Suprapubic skin (tissue), 4 donors: ENCODE results near the gene TPRG1L.

Experiments
- EP300 ChIP-seq: sonication (generic); formaldehyde crosslinking; IDR thresholded peaks from one replicate; pipeline ENCODE4 v1.6.1; 2017; ENCODE audit warnings: antibody characterized with exemption
- POLR2A ChIP-seq, 2 donors: fragments of 450-650 bp; IDR thresholded peaks; one replicate each; pipeline ENCODE4 v1.6.1; 2017; ENCODE audit warnings: antibody characterized with exemption in 2 of 2, mild to moderate bottlenecking in 2 of 2, moderate library complexity in 2 of 2
- POLR2AphosphoS5 ChIP-seq, 3 donors: sonication (generic); formaldehyde crosslinking; IDR thresholded peaks; one replicate each; pipeline ENCODE4 v1.6.1; 2017; ENCODE audit warnings: antibody characterized with exemption in 3 of 3
- TF ChIP-seq, protein P1 (sequence below), 2 donors: fragments of 200-600 bp in 1 of 2; fragments of 450-650 bp in 1 of 2; sonication (generic) in 1 of 2; IDR thresholded peaks; one replicate each; pipeline ENCODE4 v1.5.1; 2016 to 2019; ENCODE audit warnings: antibody characterized with exemption in 2 of 2, mild to moderate bottlenecking in 1 of 2, moderate library complexity in 1 of 2

DNA sequence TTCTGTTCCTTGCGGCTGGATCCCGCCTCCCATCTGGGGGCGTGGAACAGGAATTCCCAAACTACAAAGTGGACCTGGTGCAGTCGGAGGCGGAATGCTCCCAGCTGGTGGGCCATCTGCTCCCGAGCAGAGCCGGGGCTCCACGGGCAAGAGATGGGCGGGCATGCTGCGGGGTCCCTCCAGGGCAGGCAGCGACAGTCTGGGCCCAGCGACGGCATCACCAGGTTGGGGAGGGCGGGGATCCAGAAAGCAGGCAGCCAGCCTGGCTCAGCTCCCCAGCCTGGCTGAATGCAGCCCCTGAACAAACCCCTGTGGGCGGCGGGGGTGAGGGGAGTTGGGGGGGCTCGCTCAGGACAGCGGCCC lies 17.1 kb upstream of the TPRG1L start:
- TF ChIP-seq, protein P1, sequence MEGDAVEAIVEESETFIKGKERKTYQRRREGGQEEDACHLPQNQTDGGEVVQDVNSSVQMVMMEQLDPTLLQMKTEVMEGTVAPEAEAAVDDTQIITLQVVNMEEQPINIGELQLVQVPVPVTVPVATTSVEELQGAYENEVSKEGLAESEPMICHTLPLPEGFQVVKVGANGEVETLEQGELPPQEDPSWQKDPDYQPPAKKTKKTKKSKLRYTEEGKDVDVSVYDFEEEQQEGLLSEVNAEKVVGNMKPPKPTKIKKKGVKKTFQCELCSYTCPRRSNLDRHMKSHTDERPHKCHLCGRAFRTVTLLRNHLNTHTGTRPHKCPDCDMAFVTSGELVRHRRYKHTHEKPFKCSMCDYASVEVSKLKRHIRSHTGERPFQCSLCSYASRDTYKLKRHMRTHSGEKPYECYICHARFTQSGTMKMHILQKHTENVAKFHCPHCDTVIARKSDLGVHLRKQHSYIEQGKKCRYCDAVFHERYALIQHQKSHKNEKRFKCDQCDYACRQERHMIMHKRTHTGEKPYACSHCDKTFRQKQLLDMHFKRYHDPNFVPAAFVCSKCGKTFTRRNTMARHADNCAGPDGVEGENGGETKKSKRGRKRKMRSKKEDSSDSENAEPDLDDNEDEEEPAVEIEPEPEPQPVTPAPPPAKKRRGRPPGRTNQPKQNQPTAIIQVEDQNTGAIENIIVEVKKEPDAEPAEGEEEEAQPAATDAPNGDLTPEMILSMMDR (IDR thresholded peaks at IDR 0.05): no peak
- TF ChIP-seq POLR2A (IDR thresholded peaks at IDR 0.05) (no peak), EP300 (no peak), POLR2AphosphoS5 (IDR thresholded peaks at IDR 0.05) (no peak)
